SU-DHL-6 (cell line): ENCODE data around the gene SUPT3H.

ENCODE experiments used
- H2AFZ ChIP-seq: fragments of 200-600 bp; sonication (generic); 2 replicates; pipeline ENCODE4 v1.6.1; 2014; ENCODE audit warnings: low read depth, mild to moderate bottlenecking, moderate library complexity, mixed read lengths, antibody characterized with exemption, low read length; ENCODE audit not compliant: severe bottlenecking
- H3F3A ChIP-seq: fragments of 200-600 bp; shearing (Covaris generic); 2 replicates; pipeline ENCODE4 v1.6.0; 2016; ENCODE audit warnings: antibody characterized with exemption, mild to moderate bottlenecking; ENCODE audit not compliant: insufficient read depth
- H3K27ac ChIP-seq: fragments of 200-600 bp; sonication (generic); 2 replicates; pipeline ENCODE4 v1.5.1; 2016; ENCODE audit warnings: low read depth, mild to moderate bottlenecking, low read length, moderate library complexity, mixed read lengths
- H3K27me3 ChIP-seq: fragments of 200-600 bp; sonication (generic), shearing (Covaris generic); 2 replicates; pipeline ENCODE4 v1.6.0; 2014; ENCODE audit warnings: mild to moderate bottlenecking, low read length
- H3K36me3 ChIP-seq: fragments of 200-600 bp; sonication (generic); 2 replicates; pipeline ENCODE4 v1.6.1; 2014; ENCODE audit warnings: mild to moderate bottlenecking, low read length, mixed read lengths
- H3K4me2 ChIP-seq: fragments of 300-600, 200-600 bp; shearing (Covaris generic), sonication (generic); 2 replicates; pipeline ENCODE4 v1.6.0; 2014; ENCODE audit warnings: low read length, low read depth, mild to moderate bottlenecking; ENCODE audit not compliant: poor library complexity, severe bottlenecking
- H3K4me3 ChIP-seq: fragments of 200-600 bp; sonication (generic); 2 replicates; pipeline ENCODE4 v1.5.1; 2014; ENCODE audit warnings: antibody characterized with exemption, low read length, mild to moderate bottlenecking, mixed read lengths; ENCODE audit not compliant: insufficient read depth, poor library complexity, severe bottlenecking
- H3K79me2 ChIP-seq: fragments of 200-600 bp; sonication (generic); 2 replicates; pipeline ENCODE4 v1.6.1; 2014; ENCODE audit warnings: mild to moderate bottlenecking, low read length, moderate library complexity; ENCODE audit not compliant: insufficient read depth
- H3K9ac ChIP-seq: fragments of 200-600 bp; sonication (generic); 2 replicates; pipeline ENCODE4 v1.7.0; 2014; ENCODE audit warnings: mild to moderate bottlenecking, low read length
- H3K9me2 ChIP-seq: fragments of 200-600 bp; sonication (generic); replicated peaks from 2 replicates; pipeline ENCODE4 v1.6.1; 2014; ENCODE audit warnings: low read length; ENCODE audit not compliant: insufficient read depth
- H3K9me3 ChIP-seq: fragments of 200-600 bp; sonication (generic); 2 replicates; pipeline ENCODE4 v1.6.1; 2014; ENCODE audit warnings: low read length, mixed read lengths; ENCODE audit not compliant: insufficient read depth
- H4K20me1 ChIP-seq: fragments of 200-600 bp; sonication (generic); 2 replicates; pipeline ENCODE4 v1.6.1; 2014; ENCODE audit warnings: low read depth, mild to moderate bottlenecking, antibody characterized with exemption, low read length, moderate library complexity, mixed read lengths
- EZH2phosphoT487 ChIP-seq: fragments of 200-600 bp; sonication (generic), shearing (Covaris generic); conservative IDR thresholded peaks from 2 replicates; pipeline ENCODE4 v1.6.1; 2018; ENCODE audit warnings: mild to moderate bottlenecking, antibody characterized with exemption, low read length, moderate library complexity, mixed read lengths
- TF ChIP-seq, protein P1 (sequence below): fragments of 200-600 bp; sonication (generic); IDR thresholded peaks from one replicate; pipeline ENCODE4 v1.5.1; 2017; ENCODE audit warnings: antibody characterized with exemption, mild to moderate bottlenecking, low read length, moderate library complexity; ENCODE audit not compliant: insufficient read depth, poor library complexity, severe bottlenecking

The SUPT3H gene

DNA sequence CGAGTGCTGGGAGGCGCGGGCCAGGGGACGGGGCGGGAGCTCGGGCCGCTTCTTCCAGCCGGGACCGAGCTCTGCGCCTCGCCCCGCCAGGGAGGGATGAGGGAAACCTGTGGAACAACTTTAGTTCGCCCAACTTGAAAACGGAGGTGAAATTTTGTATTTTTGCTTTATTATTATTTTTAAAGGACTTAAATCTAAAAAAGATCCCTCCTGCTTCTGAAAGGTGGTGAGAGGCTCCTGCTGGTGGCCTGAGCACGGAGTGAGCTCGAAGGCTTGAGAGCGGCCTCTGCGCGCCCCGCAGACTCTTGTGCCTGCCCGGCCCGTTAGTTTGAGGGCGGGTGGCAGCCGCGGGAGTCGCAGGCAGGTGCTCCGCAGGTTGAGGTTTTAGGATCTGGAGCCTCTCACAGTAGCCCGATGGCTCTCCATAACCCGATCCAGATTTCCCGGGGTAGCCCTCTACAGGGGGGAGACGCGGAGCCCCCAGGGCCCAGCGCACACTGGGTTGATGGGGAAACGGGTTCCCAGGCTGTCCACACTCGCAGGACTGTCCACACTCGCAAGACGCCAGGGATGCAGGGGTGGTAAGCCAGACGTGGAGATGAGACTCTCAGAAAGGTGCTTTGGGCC lies 46.2 kb upstream of the SUPT3H start:
- peak overlapping the region; percentile 60 for H3K4me3 ChIP-seq
- H3K27me3 ChIP-seq, result no peaks in the 10 kb centered on the region
- H2AFZ ChIP-seq, result peak overlapping the region; percentile 52
- no peaks in the 10 kb centered on the region for H4K20me1 ChIP-seq
- peak overlapping the region; percentile 64 for H3K9ac ChIP-seq
- no peaks in the 10 kb centered on the region for H3K36me3 ChIP-seq
- peak overlapping the region; percentile 89 for H3K4me2 ChIP-seq
- no peaks in the 10 kb centered on the region for H3K9me2 ChIP-seq
- peak overlapping the region; percentile 84 for H3K27ac ChIP-seq
- TF ChIP-seq, protein P1, sequence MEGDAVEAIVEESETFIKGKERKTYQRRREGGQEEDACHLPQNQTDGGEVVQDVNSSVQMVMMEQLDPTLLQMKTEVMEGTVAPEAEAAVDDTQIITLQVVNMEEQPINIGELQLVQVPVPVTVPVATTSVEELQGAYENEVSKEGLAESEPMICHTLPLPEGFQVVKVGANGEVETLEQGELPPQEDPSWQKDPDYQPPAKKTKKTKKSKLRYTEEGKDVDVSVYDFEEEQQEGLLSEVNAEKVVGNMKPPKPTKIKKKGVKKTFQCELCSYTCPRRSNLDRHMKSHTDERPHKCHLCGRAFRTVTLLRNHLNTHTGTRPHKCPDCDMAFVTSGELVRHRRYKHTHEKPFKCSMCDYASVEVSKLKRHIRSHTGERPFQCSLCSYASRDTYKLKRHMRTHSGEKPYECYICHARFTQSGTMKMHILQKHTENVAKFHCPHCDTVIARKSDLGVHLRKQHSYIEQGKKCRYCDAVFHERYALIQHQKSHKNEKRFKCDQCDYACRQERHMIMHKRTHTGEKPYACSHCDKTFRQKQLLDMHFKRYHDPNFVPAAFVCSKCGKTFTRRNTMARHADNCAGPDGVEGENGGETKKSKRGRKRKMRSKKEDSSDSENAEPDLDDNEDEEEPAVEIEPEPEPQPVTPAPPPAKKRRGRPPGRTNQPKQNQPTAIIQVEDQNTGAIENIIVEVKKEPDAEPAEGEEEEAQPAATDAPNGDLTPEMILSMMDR, result no peak
- TF ChIP-seq EZH2phosphoT487, result no peak
- no peaks in the 10 kb centered on the region for H3K9me3 ChIP-seq
- H3K79me2 ChIP-seq, result 0 out of 2 replicates have a peak, but pooled peaks cover 4% of the 10 kb centered on the region
- H3F3A ChIP-seq, result peaks cover 39% of the 10 kb centered on the region

DNA sequence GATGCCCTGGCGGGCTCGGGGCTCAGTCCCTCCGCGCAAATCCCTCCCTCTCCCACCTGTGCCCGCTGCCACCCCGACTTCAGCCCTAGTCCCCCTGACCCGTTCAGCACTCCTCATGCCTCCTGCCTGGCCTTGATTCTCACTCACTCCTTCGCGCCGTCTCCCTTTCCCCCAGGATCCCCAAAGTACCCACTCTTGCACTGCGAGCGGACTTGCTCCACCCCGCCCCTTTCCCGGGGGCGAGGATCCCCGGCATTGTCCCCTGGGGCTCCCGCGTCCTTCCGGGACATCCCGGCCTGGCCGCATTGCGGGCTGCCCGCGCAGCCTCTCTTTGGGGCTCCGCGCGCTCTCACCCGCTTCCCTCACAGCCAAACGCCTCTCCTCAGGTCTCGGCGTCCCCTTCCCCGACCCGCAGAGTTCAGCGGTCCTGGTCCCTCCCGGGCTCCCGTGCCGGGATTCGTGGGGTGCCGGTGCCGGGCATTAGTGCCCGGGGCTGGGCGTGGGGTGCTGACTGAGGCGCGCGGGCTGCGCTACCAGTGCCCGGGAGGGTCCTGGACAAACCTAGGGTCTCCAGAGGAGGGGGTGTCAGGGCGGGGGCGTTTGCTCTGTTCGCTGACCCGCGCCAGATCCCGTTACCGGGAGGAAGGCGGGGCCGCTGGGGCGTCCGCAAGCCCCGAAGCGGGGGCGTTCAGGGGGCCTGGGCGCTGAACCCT lies 45.5 kb upstream of the SUPT3H start:
- peak overlapping the region; percentile 60 for H3K4me3 ChIP-seq
- H3K27me3 ChIP-seq, result no peaks in the 10 kb centered on the region
- H3K27ac ChIP-seq, result peak overlapping the region; percentile 84
- TF ChIP-seq EZH2phosphoT487, result 0 out of 2 replicates have a peak, but pooled peaks have one; percentile 89
- TF ChIP-seq, protein P1, result no peak
- H3K9me3 ChIP-seq, result no peaks in the 10 kb centered on the region
- no peaks in the 10 kb centered on the region for H3K36me3 ChIP-seq
- H3K9me2 ChIP-seq, result no peaks in the 10 kb centered on the region
- peak overlapping the region; percentile 64 for H3K9ac ChIP-seq
- H3K79me2 ChIP-seq, result 0 out of 2 replicates have a peak, but pooled peaks cover 4% of the 10 kb centered on the region
- peak overlapping the region; percentile 89 for H3K4me2 ChIP-seq
- H4K20me1 ChIP-seq, result no peaks in the 10 kb centered on the region
- H3F3A ChIP-seq, result peaks cover 38% of the 10 kb centered on the region
- H2AFZ ChIP-seq, result peak overlapping the region; percentile 52

DNA sequence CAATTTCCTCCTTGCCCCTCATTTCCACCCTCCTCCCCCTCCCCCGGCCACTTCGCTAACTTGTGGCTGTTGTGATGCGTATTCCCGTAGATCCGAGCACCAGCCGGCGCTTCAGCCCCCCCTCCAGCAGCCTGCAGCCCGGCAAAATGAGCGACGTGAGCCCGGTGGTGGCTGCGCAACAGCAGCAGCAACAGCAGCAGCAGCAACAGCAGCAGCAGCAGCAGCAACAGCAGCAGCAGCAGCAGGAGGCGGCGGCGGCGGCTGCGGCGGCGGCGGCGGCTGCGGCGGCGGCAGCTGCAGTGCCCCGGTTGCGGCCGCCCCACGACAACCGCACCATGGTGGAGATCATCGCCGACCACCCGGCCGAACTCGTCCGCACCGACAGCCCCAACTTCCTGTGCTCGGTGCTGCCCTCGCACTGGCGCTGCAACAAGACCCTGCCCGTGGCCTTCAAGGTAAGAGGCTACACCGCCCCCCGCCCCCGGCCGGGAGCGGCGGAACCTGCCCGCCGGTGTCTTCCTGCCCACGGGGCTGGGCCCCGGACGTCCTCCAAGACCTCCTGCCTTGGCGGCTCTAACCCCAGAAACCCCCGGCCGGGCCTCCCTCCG lies 44.9 kb upstream of the SUPT3H start:
- no peaks in the 10 kb centered on the region for H3K9me2 ChIP-seq
- peak overlapping the region; percentile 64 for H3K9ac ChIP-seq
- 0 out of 2 replicates have a peak, but pooled peaks cover 4% of the 10 kb centered on the region for H3K79me2 ChIP-seq
- H3K9me3 ChIP-seq, result no peaks in the 10 kb centered on the region
- peak overlapping the region; percentile 84 for H3K27ac ChIP-seq
- H3K36me3 ChIP-seq, result no peaks in the 10 kb centered on the region
- H3K4me3 ChIP-seq, result peak overlapping the region; percentile 60
- H4K20me1 ChIP-seq, result 0 out of 2 replicates have a peak, but pooled peaks cover under 1% of the 10 kb centered on the region
- H3K4me2 ChIP-seq, result peak overlapping the region; percentile 89
- H2AFZ ChIP-seq, result peak overlapping the region; percentile 52
- H3K27me3 ChIP-seq, result no peaks in the 10 kb centered on the region
- H3F3A ChIP-seq, result peaks cover 32% of the 10 kb centered on the region
- TF ChIP-seq, protein P1, result no peak
- no peak for TF ChIP-seq EZH2phosphoT487
